ENCODE results near the gene LNP1. TPM values are rescaled to one million over a fixed set of nuclear protein-coding genes. Genes with fewer than 3 reads are reported as not detected.
"Not testable (repeated sequence)": the region's sequence is repeated elsewhere in the genome, so short reads cannot be mapped to it uniquely, and the experiment has no call there.

LNP1 gene
- total RNA-seq, 1 experiment from 2014 or later = 10.8 TPM

- in situ Hi-C loops (cut with HindIII; ENCODE audit: low pct_unique_long_range_greater_than_20kb, low sequenced_read_pairs) = no loop called here
- no peak for DNase-seq (ENCODE audit: low read depth)
These were observed 22.3 kb downstream of the LNP1 start for GRCh38 chr3:100423611-100424010.

GRCh38 chr3:100424261-100424660, 22.9 kb downstream of the LNP1 start:
- in situ Hi-C loops (cut with HindIII; ENCODE audit: low pct_unique_long_range_greater_than_20kb, low sequenced_read_pairs) = no loop called here
- DNase-seq (ENCODE audit: low read depth) = no peak

GRCh38 chr3:100425316-100425715, 24.0 kb downstream of the LNP1 start:
- DNase-seq (ENCODE audit: low read depth) = no peak
- in situ Hi-C loops (cut with HindIII; ENCODE audit: low pct_unique_long_range_greater_than_20kb, low sequenced_read_pairs) = no loop called here

- in situ Hi-C loops (cut with HindIII; ENCODE audit: low pct_unique_long_range_greater_than_20kb, low sequenced_read_pairs) = no loop called here
- no peak for DNase-seq (ENCODE audit: low read depth)
These were observed 24.8 kb downstream of the LNP1 start for GRCh38 chr3:100426067-100426682.

GRCh38 chr3:100427699-100428098, 26.4 kb downstream of the LNP1 start:
- in situ Hi-C loops (cut with HindIII; ENCODE audit: low pct_unique_long_range_greater_than_20kb, low sequenced_read_pairs) = no loop called here
- DNase-seq (ENCODE audit: low read depth) = no peak

GRCh38 chr3:100429187-100429716, 27.9 kb downstream of the LNP1 start:
- no peak for DNase-seq (ENCODE audit: low read depth)

GRCh38 chr3:100436951-100437350, 35.6 kb downstream of the LNP1 start:
- in situ Hi-C loops (cut with HindIII; ENCODE audit: low pct_unique_long_range_greater_than_20kb, low sequenced_read_pairs) = no loop called here
- no peak for DNase-seq (ENCODE audit: low read depth)

More at GRCh38 chr3:100429187-100429716, 27.9 kb downstream of the LNP1 start:
- in situ Hi-C loops (cut with HindIII; ENCODE audit: low pct_unique_long_range_greater_than_20kb, low sequenced_read_pairs) = no loop called here

- no peak for DNase-seq (ENCODE audit: low read depth)
- in situ Hi-C loops (cut with HindIII; ENCODE audit: low pct_unique_long_range_greater_than_20kb, low sequenced_read_pairs) = no loop called here
These were observed 36.6 kb downstream of the LNP1 start for GRCh38 chr3:100437721-100438622.

- DNase-seq (ENCODE audit: low read depth) = no peak
- in situ Hi-C loops (cut with HindIII; ENCODE audit: low pct_unique_long_range_greater_than_20kb, low sequenced_read_pairs) = no loop called here
These were observed 37.3 kb downstream of the LNP1 start for GRCh38 chr3:100438623-100438974.

GRCh38 chr3:100440895-100441294, 39.6 kb downstream of the LNP1 start:
- no peak for DNase-seq (ENCODE audit: low read depth)
- in situ Hi-C loops (cut with HindIII; ENCODE audit: low pct_unique_long_range_greater_than_20kb, low sequenced_read_pairs) = no loop called here

GRCh38 chr3:100443690-100444089, 42.4 kb downstream of the LNP1 start:
- DNase-seq (ENCODE audit: low read depth) = no peak
- in situ Hi-C loops (cut with HindIII; ENCODE audit: low pct_unique_long_range_greater_than_20kb, low sequenced_read_pairs) = no loop called here

- DNase-seq (ENCODE audit: low read depth); in situ Hi-C loops (cut with HindIII; ENCODE audit: low pct_unique_long_range_greater_than_20kb, low sequenced_read_pairs): not testable (repeated sequence)
These were observed 45.7 kb downstream of the LNP1 start for GRCh38 chr3:100447067-100447466.

GRCh38 chr3:100448079-100448478, 46.7 kb downstream of the LNP1 start:
- no peak for DNase-seq (ENCODE audit: low read depth)
- in situ Hi-C loops (cut with HindIII; ENCODE audit: low pct_unique_long_range_greater_than_20kb, low sequenced_read_pairs) = no loop called here

GRCh38 chr3:100449214-100449613, 47.9 kb downstream of the LNP1 start:
- in situ Hi-C loops (cut with HindIII; ENCODE audit: low pct_unique_long_range_greater_than_20kb, low sequenced_read_pairs) = no loop called here
- no peak for DNase-seq (ENCODE audit: low read depth)

GRCh38 chr3:100454677-100455076, 53.3 kb downstream of the LNP1 start:
- in situ Hi-C loops (cut with HindIII; ENCODE audit: low pct_unique_long_range_greater_than_20kb, low sequenced_read_pairs) = no loop called here
- no peak for DNase-seq (ENCODE audit: low read depth)

GRCh38 chr3:100455841-100456550, 54.7 kb downstream of the LNP1 start:
- in situ Hi-C loops (cut with HindIII; ENCODE audit: low pct_unique_long_range_greater_than_20kb, low sequenced_read_pairs) = no loop called here

GRCh38 chr3:100456745-100457144, 55.4 kb downstream of the LNP1 start:
- DNase-seq (ENCODE audit: low read depth) = no peak
- in situ Hi-C loops (cut with HindIII; ENCODE audit: low pct_unique_long_range_greater_than_20kb, low sequenced_read_pairs) = no loop called here

More at GRCh38 chr3:100455841-100456550, 54.7 kb downstream of the LNP1 start:
- DNase-seq (ENCODE audit: low read depth) = no peak

- no peak for DNase-seq (ENCODE audit: low read depth)
- in situ Hi-C loops (cut with HindIII; ENCODE audit: low pct_unique_long_range_greater_than_20kb, low sequenced_read_pairs) = no loop called here
These were observed 56.5 kb downstream of the LNP1 start for GRCh38 chr3:100457811-100458210.

- no peak for DNase-seq (ENCODE audit: low read depth)
- in situ Hi-C loops (cut with HindIII; ENCODE audit: low pct_unique_long_range_greater_than_20kb, low sequenced_read_pairs) = no loop called here
These were observed 57.5 kb downstream of the LNP1 start for GRCh38 chr3:100458814-100459213.
